Measurements from ENCODE around the gene SLC8A3. TPM values are rescaled to one million over a fixed set of nuclear protein-coding genes. Genes with fewer than 3 reads are reported as not detected.

Gene SLC8A3
- polyA plus RNA-seq, 1 of the 3 experiments (the other 2 are of a cell fraction) = 0.26 TPM

- H3K9ac ChIP-seq = no peak overlapping the region
- POLR2A ChIA-PET = no interaction called here
- WGBS (ENCODE audit: low lambda C conversion rate) = 29% methylated on average over 8 of the region's 8 CpGs
Observed at GRCh38 chr14:70171726-70172125, 17.0 kb downstream of the SLC8A3 start.

GRCh38 chr14:70170976-70171375, 17.8 kb downstream of the SLC8A3 start:
- Histone ChIP-seq H3F3A (replicated peaks; ENCODE audit: insufficient read depth) (no peaks in the 10 kb centered on the region), H4K20me1 (ENCODE audit: insufficient read depth) (no peaks in the 10 kb centered on the region), H3K36me3 (replicated peaks in 1 of 2; ENCODE audit: control insufficient read depth in 1 of 2, insufficient read depth in 2 of 2, low read length in 1 of 2) (peaks cover 0 to 5% of the 10 kb centered on the region in 2 experiments), H3K4me1 (ENCODE audit: control insufficient read depth in 1 of 2, insufficient read depth in 2 of 2, low read depth in 1 of 2, low read length in 1 of 2) (peaks cover 0 to 13% of the 10 kb centered on the region in 2 experiments; a peak in 1 of 4 replicates), H3K4me3 (ENCODE audit: low read depth in 2 of 2, low read length in 1 of 2) (no peak overlapping the region), H3K9me2 (no peaks in the 10 kb centered on the region), H3K9me3 (no peaks in the 10 kb centered on the region), H3K27ac (ENCODE audit: low read depth in 2 of 2, low read length in 1 of 2) (no peak overlapping the region; a peak in 1 of 4 replicates), H3K27me3 (ENCODE audit: insufficient read depth) (no peaks in the 10 kb centered on the region), H3K9ac (no peak overlapping the region), H3K4me2 (no peak overlapping the region), H2AFZ (ENCODE audit: low read depth) (no peak overlapping the region), H3K79me2 (ENCODE audit: insufficient read depth) (no peaks in the 10 kb centered on the region)
- no peak for TF ChIP-seq PBX3 (IDR thresholded peaks at IDR 0.05)
- ChIA-PET POLR2A (no interaction called here), CTCF (interaction anchor here (1.2 kb wide), 1 partner anchor 22 kb away, joined by 4 read pairs; no protein-coding TSS in a partner anchor)
- no peak for DNase-seq
- 29% methylated on average over 4 of the region's 4 CpGs for WGBS (ENCODE audit: low lambda C conversion rate)

More at GRCh38 chr14:70171726-70172125, 17.0 kb downstream of the SLC8A3 start:
- Histone ChIP-seq H3K27me3 (ENCODE audit: insufficient read depth) (no peaks in the 10 kb centered on the region), H3K79me2 (ENCODE audit: insufficient read depth) (no peaks in the 10 kb centered on the region), H3F3A (replicated peaks; ENCODE audit: insufficient read depth) (no peaks in the 10 kb centered on the region), H3K9me3 (no peaks in the 10 kb centered on the region), H3K27ac (ENCODE audit: low read depth in 2 of 2, low read length in 1 of 2) (no peak overlapping the region; a peak in 1 of 4 replicates), H3K4me1 (ENCODE audit: control insufficient read depth in 1 of 2, insufficient read depth in 2 of 2, low read depth in 1 of 2, low read length in 1 of 2) (peaks cover 0 to 13% of the 10 kb centered on the region in 2 experiments; a peak in 1 of 4 replicates), H3K4me3 (ENCODE audit: low read depth in 2 of 2, low read length in 1 of 2) (no peak overlapping the region), H3K36me3 (replicated peaks in 1 of 2; ENCODE audit: control insufficient read depth in 1 of 2, insufficient read depth in 2 of 2, low read length in 1 of 2) (peaks cover 0 to 4% of the 10 kb centered on the region in 2 experiments), H2AFZ (ENCODE audit: low read depth) (no peak overlapping the region), H4K20me1 (ENCODE audit: insufficient read depth) (no peaks in the 10 kb centered on the region), H3K4me2 (no peak overlapping the region), H3K9me2 (no peaks in the 10 kb centered on the region)
- CTCF ChIA-PET = no interaction called here
- DNase-seq = no peak
- TF ChIP-seq, protein P1, sequence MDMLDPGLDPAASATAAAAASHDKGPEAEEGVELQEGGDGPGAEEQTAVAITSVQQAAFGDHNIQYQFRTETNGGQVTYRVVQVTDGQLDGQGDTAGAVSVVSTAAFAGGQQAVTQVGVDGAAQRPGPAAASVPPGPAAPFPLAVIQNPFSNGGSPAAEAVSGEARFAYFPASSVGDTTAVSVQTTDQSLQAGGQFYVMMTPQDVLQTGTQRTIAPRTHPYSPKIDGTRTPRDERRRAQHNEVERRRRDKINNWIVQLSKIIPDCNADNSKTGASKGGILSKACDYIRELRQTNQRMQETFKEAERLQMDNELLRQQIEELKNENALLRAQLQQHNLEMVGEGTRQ (IDR thresholded peaks at IDR 0.05; ENCODE audit: borderline replicate concordance, low read depth, low read length) = no peak
- TF ChIP-seq ZBTB33 (IDR thresholded peaks at IDR 0.05; ENCODE audit: borderline replicate concordance, low read depth) (no peak), FOXJ3 (CRISPR knock-in tag; IDR thresholded peaks at IDR 0.05) (no peak), SMC3 (IDR thresholded peaks at IDR 0.05; ENCODE audit: low read depth, low read length) (no peak), RFX5 (IDR thresholded peaks at IDR 0.05; ENCODE audit: low read length) (no peak), TEAD4 (IDR thresholded peaks at IDR 0.05; ENCODE audit: borderline replicate concordance, insufficient read depth) (no peak), EZH2phosphoT487 (IDR thresholded peaks at IDR 0.05; ENCODE audit: borderline replicate concordance, low read depth) (no peak), CHD2 (IDR thresholded peaks at IDR 0.05; ENCODE audit: low read length, partially characterized antibody) (no peak), IRF3 (IDR thresholded peaks at IDR 0.05; ENCODE audit: low read depth, low read length) (no peak), GATA2 (CRISPR knock-in tag; IDR thresholded peaks at IDR 0.05) (no peak), SIN3A (IDR thresholded peaks at IDR 0.05; ENCODE audit: borderline replicate concordance, low read depth, low read length) (no peak), TAF1 (IDR thresholded peaks at IDR 0.05; ENCODE audit: borderline replicate concordance, low read depth, low read length) (no peak), GABPA (IDR thresholded peaks at IDR 0.05; ENCODE audit: low read depth) (no peak), RXRA (IDR thresholded peaks at IDR 0.05; ENCODE audit: borderline replicate concordance, low read depth) (no peak)

Measured in SK-N-SH (cell line).